GM18520 (cell line): ENCODE results near the gene WWOX.

Source experiments
- ATAC-seq: cut with Tn5 transposase; IDR thresholded peaks from one replicate; pipeline ENCODE4 v1.9.1; 2021; ENCODE audit not compliant: unreplicated experiment

The WWOX gene

DNA sequence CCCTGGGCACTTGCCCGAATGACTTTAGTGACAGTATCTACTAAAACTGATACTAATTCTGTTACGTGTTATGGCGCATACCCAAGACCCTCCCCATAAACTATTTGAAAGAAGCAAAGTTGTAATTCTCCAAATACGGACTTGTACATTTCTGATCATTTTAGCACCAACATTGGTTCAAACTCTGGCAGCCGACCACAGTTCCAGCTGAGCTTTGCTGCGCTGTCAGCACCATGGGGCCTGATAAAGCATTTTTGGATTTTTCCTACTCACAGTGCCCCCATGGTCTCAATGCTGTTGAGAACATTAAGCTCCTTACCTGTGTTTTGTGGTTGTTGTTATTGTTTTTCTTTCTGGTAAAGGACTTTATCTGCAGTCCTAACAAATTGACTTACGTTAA lies 1040.3 kb downstream of the WWOX start:
- ATAC-seq, result no peak

DNA sequence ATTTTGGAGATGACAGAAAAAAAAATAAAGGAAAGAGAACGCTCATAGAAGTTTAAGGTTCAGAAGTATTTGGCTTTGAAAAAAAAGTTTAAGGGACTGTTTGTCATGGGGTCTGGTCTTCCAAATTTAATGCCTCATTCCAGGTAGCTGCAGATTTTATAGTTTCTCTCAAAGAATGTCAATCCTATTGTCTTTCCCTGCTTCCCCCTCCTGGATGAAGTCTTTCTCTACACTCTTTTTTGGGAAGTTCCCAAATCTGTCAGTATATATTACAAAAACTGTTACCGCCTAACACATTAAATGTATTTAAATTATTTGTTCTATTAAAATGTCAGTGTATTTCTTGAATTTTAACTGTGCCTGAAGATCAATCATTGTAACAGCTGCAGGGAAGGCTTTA lies 1043.6 kb downstream of the WWOX start:
- ATAC-seq, result no peak

DNA sequence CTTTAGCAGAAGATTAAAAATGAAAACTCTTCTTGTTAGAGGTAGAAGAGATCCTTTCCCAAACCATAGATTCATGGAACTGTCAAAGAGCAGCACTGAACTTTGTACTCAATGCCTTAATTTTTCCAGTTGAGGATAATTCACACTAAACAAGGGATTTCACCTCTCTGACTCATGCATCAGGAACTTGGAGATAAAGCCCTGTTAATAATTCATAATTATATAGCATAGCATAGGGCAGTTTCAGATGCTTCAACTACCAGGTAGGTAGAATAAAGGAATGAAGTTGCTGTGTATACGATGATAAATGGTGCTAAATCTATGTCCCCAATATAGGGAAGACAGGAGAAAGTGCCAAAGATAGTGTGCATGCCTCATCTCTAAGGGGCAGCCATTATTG lies 1050.7 kb downstream of the WWOX start:
- ATAC-seq, result no peak

DNA sequence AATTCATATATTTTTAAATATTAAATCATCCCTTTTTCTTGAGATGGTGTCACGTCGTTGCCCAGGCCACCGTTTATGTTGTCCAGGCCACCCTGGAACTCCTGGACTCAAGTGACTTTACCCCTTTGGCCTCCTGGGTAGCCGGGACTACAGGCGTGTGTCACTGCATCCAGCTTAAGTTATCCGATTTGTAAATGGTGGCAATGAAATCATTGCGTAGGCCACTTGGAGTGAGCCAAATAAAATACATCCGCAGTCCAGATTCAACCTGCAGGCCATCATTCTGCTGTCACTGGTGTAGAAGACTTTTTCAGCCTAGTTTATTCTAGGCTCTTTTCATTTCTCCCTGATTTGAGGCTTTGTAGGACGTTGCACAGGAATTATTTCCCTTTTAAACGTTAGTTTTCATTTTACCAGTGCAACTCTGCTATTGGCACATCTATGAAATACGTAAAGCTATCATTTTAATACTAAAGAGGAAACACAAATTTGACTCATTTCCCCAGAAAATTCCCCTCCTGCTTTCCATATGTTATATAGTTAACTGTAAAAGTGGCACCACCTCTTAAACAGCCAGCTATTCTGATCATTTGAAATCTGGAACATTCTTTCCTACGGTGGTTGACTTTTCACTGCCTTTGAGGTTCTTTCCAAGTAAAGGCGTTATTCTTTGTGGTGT lies 1051.3 kb downstream of the WWOX start:
- no peak for ATAC-seq

DNA sequence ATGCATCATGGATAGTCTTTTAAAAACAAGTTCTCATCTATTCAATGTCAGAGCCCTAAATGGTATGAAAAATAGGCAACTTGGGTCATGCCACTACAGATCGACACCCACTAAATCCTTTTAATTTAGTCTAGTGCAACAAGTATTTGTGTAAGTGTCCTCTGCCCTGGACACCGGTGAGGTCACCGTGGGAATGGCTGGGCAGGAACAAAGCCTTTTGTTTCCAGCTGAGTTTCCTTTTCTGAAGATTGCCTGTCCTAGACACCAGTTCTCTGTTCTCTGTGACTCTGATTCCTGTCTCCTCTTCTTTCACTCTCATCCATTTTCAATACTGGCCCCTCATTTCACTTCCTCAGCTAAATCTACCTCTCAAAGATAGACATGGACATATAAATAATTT lies 1054.6 kb downstream of the WWOX start:
- ATAC-seq, result no peak

DNA sequence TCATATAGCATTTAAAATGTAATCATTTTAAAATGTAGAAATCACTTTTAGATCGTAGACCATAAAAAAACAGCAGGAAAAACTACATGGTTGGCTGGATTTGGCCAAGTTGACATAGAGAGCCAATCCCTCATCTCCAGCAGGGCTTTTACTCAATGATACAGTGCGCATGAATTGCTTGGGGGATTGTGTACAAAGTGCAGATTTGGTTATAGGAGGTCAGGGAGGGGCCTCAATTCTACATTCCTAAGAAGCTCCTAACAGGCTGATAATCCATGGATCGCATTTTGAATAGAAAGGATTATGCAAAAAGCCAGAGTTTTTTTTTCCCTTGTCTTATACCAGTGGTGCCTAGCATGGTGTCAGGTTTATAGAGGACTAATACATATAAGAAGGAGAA lies 1056.0 kb downstream of the WWOX start:
- ATAC-seq, result no peak

DNA sequence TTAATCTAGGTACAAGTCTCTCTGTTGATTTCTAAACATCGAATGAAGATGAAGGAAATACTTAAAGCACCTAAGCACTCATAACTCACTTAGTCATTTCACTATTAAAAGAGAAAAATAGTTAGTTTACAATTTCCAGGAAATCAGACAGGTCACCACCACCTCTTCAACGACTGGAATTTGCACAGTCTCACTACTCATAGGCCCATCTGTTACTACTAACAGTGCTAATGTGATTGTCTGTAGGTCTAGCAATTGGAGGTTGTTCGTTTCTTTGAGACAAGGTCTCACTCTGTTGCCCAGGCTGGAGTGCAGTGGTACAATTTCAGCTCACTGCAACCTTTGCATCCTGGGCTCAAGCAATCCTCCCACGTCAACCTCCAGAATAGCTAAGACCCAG lies 1056.5 kb downstream of the WWOX start:
- ATAC-seq, result no peak

DNA sequence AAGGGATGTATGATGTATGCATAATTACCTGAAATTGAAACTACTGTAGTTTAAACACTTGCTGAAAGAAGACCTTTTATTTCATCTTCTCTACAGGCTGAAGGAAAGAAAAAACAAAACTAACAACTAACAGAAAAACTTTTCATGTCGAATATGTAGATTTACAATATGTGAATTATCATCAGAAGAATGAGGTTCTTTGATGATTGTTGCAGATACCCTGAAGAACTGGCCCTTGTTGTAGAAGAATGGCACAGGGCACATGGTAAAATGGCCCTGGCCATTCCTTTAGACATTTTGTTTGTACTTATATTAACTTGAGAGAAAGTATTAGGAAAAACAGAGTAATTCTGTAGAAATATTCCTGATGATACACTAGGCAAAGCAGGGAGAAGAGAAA lies 1057.3 kb downstream of the WWOX start:
- ATAC-seq, result no peak

DNA sequence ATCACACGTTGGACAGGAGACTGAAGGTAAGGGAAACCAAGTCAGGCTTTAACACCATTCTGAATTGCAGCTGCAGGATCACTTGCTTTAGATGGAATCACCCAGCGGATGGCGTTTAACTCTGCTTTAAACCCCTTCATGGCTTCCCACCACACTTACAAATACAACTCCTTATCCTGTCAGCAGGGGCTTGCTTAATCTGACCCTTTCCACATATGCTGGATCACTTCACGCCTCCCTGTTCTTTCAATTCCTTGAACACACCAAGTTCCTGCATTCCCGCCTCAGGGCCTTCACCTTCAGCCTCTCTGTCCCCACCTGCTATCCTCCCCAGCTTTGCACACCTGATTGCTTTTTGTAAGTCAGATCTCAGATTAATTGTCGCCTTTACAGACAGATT lies 1058.9 kb downstream of the WWOX start:
- no peak for ATAC-seq

DNA sequence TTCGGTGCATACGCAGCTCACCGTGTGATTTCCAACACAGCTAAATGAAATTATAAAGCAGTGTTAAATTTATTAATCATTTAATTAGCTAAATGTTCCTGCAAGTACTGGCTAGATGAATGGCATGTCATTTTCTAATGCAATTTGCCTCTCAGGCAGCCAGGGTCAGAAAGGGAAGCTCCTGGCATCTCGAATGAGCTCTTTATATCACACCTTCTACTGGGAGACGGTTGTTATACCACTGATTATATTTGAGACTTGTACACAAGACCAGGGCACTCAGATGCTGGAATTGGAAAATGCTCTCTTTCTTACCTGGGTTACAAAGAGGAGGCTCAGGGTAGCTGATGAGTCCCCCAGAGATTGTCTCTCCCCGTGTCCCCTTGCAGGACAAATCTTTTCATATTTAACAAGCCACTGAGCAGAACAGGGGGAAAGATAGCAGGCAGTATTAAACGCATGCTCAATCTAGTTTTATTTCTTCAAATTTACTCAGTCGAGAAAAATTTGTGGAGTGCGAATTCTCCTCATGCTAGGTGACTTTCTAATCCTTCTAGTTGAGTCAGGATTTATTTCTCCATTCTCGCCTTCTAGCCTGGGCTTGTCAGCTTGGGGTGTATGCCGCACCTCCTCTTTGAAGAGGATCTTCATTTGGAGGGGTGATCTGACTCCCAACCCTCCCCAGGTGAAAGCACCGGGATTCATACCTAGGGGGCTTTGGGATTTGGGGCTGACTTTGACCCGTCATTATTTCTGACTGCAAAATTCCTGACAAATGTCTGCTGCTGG lies 1060.0 kb downstream of the WWOX start:
- ATAC-seq, result no peak

DNA sequence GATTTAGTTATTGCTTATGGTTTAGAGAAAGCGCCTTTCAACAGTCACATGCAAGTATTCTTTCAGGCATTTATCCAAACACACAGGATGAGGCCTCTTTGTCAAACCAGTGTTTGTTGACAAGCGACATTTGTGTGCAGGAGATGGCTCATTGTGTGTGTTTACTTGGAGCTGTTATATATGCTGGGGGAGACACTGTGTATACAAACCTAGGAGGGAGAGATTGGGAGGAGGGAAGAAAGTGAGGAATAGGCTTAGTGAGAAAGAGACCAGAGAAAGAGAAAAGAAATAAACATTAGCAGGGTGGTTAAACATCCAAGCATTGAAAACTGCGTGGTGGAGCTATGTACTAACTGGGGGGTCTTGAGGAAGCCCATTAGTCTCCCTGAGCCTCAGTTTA lies 1063.5 kb downstream of the WWOX start:
- no peak for ATAC-seq

DNA sequence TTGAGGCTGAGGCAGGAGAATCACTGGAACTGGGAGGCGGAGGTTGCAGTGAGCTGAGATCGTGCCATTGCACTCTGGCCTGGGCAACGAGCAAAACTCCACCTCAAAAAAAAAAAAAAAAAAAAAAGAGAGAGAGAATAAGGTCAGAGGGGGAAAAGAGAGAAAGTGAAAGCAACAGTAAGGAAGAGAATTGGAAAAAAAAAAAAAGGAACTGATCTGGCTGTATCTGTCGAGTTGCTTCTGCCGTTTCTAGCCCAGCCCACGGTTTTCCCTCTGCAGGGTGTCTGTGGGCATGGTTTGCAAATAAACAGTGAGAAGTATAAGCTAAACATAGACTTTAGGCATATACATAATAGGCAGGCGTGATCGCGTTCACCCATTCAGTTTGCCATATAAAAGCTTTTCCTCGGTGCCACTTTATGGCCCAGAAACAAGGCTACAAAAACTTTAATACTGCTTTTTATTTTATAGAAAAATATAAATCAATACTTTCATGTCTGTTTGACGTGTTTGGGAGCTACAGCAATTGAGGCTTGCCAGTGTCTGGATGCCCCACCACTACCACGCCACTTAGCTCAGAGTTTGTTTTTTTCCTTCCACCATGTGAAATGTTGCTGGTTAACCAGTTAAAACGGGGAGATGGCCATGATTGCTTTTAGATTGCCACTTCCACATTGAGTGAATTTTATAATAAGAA lies 1064.4 kb downstream of the WWOX start:
- no peak for ATAC-seq

DNA sequence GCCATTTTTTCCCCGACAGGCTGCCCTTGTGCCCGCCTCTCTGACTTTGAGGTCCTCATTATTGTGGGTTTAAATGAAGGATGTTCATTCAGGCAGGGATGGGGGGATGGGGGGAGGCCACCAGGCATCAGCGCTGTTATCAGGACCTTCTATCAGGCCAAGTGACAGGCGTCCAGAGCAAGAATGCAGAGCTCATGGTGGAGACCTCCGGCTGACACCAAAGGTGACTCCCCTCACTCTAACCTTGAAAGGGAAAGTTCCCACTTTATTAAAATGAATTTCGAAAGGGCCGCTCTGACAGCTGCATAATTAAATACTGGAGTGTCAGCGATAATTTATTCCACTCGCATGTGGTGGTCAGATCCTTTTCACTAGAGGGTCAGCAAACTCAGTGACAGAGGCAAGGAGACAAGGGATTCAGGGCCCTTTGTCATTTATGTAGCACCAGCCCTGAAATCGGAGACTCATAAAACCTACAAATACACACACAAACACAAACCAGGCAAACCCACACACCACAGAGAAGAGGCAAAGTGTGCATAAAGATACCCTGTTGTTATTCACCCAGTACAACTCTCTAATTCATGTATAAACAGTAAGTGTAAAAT lies 1065.0 kb downstream of the WWOX start:
- no peak for ATAC-seq

DNA sequence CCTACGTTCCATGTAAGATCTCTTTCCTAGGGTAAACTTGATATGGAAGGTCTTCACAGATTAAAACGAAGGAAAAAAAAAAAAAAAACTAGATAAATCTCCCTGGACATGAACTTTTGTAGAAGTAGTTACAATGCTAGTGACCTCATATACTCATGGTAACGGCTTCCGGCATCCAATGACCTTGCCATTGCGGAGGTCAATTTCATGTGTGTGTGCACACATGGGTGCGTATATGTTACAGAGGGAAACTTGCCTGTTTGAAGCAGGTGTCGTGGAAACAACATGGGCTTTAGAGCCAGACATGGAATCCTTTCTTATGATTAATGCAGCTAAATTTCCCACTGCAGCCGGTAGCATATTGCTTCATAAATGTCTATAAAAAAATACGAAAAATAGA lies 1065.6 kb downstream of the WWOX start:
- no peak for ATAC-seq

DNA sequence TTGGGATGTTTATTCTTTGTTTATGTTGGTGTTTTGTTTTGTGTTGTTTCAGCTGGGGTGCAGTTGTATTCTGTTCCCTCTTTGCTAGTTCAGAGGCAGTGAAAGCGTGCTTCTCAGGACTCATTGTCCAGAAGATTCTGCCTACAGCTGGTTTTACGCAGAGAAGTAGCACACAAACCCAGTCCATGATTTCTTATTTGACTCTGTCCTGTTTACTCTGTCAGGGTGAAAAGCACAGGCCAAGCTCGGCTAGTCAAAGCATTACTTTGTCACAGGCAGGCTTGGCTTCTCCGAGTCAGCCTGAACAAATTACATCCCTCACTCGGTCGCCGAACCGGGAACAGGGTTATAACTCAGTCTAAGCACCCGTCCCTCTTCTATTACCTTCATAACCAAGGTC lies 1066.1 kb downstream of the WWOX start:
- no peak for ATAC-seq

DNA sequence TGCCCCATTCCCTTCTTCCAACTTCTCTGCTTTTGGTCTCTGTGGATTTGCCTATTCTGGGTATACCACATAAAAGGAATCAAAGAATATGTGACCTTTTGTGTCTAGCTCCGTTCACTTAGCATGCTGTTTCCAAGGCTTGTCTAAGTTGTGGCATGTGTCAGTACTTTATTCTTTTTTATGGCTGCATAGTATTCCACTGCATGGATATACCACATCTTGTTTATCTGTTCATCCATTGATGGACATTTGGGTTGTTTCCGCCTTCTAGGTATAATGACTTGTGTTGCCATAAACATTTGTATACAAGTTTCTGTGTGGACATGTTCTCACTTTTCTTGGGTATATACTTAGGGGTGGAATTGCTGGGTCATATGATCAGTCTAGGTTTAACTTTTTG lies 1068.4 kb downstream of the WWOX start:
- ATAC-seq, result no peak

DNA sequence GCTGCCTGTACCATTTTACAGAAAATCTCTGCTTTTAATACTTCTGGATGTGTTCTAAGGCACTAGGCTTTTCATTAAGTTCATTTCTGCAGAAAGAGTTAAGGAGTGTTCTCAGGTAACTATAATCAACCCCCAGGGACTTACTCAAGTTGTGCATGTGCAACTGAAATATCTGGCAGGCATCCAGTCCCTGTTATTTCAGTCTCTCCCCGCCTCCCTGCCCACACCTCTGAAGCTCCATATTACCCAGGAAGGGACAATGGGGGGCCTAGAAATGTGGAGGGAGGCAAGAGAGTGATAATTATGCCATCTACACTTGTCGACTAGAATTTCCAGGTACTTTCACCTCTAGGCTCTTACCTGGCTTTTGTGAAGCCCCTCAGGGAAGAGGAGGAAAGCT lies 1068.9 kb downstream of the WWOX start:
- no peak for ATAC-seq

DNA sequence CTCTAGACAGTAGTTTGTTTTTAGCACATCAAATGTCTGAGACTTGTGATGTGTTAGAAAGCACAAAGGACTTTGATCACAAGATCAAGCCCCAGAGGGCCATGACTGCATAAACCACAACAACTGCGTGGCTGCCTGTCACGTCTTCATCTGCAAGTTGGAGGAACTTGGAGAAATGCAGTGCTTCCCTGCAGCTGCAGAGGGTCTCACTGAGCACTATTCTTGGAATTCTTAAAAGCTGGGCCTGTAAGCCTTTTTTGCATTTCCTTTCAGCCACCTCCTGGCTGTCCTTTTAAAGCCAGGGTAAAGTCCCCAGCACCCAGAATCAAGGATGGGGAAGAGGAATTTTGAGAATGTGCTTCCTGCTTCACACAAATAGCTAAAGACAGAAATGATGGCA lies 1069.8 kb downstream of the WWOX start:
- ATAC-seq, result no peak

DNA sequence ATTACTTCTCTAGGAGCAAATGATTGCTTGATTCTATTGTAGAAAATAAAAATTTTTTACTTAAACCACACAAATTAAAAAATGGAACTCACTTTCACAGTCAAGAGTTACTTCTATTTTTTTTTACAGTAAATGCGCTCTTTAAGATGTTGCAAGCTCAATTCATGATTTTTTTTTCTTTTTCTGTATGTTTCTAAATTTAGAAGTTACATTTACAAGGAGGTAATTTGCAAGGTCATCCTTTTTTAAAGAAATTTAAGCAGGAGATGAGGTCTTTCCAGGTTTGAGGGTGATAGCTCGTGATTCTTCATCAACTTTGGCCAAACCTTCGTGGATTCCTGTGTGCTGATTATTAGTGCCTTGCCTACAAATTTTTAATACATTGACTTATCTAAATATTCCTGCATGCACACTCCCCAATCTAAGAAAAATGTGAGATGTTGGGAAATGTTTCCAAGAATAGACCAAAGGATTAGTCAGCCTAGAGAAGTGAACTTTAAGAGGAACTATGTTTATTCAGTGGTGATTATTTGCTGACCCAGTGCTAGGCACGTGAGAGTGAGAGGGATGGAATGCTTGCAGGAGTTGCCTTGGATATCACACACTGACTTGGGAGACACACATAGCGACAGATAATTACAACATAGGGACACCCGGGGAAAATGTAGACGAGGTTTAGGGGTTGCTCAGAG lies 1071.2 kb downstream of the WWOX start:
- ATAC-seq, result no peak

DNA sequence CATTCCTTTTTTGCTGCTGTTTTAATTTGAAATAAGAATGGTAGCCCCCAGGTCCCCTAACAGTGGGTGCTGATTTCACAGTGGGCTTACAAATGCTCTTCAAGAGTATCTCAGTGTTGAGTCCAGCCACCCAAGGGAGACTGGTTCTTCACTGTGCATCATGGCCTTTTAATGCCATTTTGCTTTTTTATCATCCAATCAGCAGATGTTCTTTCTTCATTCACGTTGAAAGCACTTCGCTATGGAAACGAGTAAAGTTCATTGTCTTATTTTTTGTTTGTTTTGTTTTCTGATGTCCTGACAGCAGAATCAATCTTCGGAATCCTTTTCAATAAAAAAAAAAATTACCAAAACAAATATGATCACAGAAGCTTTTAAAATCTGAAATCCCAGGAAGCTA lies 1072.0 kb downstream of the WWOX start:
- no peak for ATAC-seq
